Tibial nerve (tissue), 3 donors: ENCODE measurements around the gene MYO15B.

ENCODE experiments used
- CTCF ChIP-seq, 5 experiments: fragments of 200-600 bp in 3 of 5; fragments of 450-650 bp in 2 of 5; sonication (generic) in 3 of 5; IDR thresholded peaks; one replicate each; pipeline ENCODE4 v1.5.1; 2016 to 2019; ENCODE audit warnings: antibody characterized with exemption in 5 of 5, mild to moderate bottlenecking in 3 of 5, moderate library complexity in 2 of 5
- POLR2A ChIP-seq, 2 donors: fragments of 450-650 bp; IDR thresholded peaks; one replicate each; pipeline ENCODE4 v1.6.1; 2017; ENCODE audit warnings: antibody characterized with exemption in 2 of 2, mild to moderate bottlenecking in 2 of 2, moderate library complexity in 2 of 2

- TF ChIP-seq POLR2A (IDR thresholded peaks at IDR 0.05) (no peak), CTCF (IDR thresholded peaks at IDR 0.05) (no peak)
Observed at GRCh38 chr17:75591722-75592302, 4.2 kb downstream of the MYO15B start.
